SK-N-MC (cell line): ENCODE data around the gene COPE.

Source experiments
- EZH2 ChIP-seq: fragments of 200-600 bp; sonication (generic); IDR thresholded peaks from one replicate; pipeline ENCODE4 v1.6.1; 2017; ENCODE audit warnings: antibody characterized with exemption
- FOXP2 ChIP-seq: optimal IDR thresholded peaks from 2 replicates; pipeline ENCODE3; 2011; ENCODE audit warnings: mild to moderate bottlenecking, moderate library complexity; ENCODE audit not compliant: insufficient read depth; ENCODE audit errors: extremely low read length, control extremely low read depth
- POLR2AphosphoS5 ChIP-seq: IDR thresholded peaks from 2 replicates; pipeline ENCODE4 v1.6.1; 2012; ENCODE audit warnings: mild to moderate bottlenecking, low read depth, low read length, borderline replicate concordance

GRCh38 chr19:18945297-18945696, 26.1 kb upstream of the COPE start:
- TF ChIP-seq POLR2AphosphoS5 (no peak), EZH2 (no peak), FOXP2 (no peak)
